IMR-90 (cell line): ENCODE data around the gene PRM3. TPM values are rescaled to one million over a fixed set of nuclear protein-coding genes. Genes with fewer than 3 reads are reported as not detected.
"Not testable (repeated sequence)": the region's sequence is repeated elsewhere in the genome, so short reads cannot be mapped to it uniquely, and the experiment has no call there.

Experiments used
- ATAC-seq: fragments of 200-7000 bp; cut with Tn5 transposase; 2 replicates; pipeline ENCODE4 v1.9.1; 2020; ENCODE audit warnings: low read depth, mild to moderate bottlenecking, moderate library complexity
- BruUV-seq: library from RNA; stranded (reverse); fragments of 400-500 nt; replicated peaks from 2 replicates; lab custom pipeline; 2021; lab: Mats Ljungman, UMichigan
- CTCF ChIA-PET: fragments of 300-600 bp; formaldehyde crosslinking; extraction: SDS; loops from one replicate; lab custom pipeline; 2021; ENCODE audit warnings: antibody characterized with exemption; lab: Yijun Ruan, JAX
- POLR2A ChIA-PET: fragments of 300-600 bp; sonication (Branson Sonifier 250); formaldehyde crosslinking; loops from one replicate; lab custom pipeline; 2022; ENCODE audit warnings: antibody characterized with exemption; ENCODE audit not compliant: unreplicated experiment; lab: Charles Lee
- DNase-seq: peaks from one replicate; pipeline ENCODE4 v3.0.0; 2013
- H2AFZ ChIP-seq: replicated peaks from 2 replicates; pipeline ENCODE3; 2013; ENCODE audit warnings: low read length, mild to moderate bottlenecking; ENCODE audit not compliant: poor library complexity
- H2AK5ac ChIP-seq: 2 replicates; pipeline ENCODE4 v1.6.1; 2013; ENCODE audit warnings: low read depth, low read length, inconsistent platforms
- H2AK9ac ChIP-seq: replicated peaks from 2 replicates; pipeline ENCODE3; 2013; ENCODE audit warnings: mild to moderate bottlenecking, low read depth, low read length, moderate library complexity; ENCODE audit not compliant: poor library complexity
- H2BK120ac ChIP-seq: 2 replicates; pipeline ENCODE4 v1.6.1; 2013; ENCODE audit warnings: low read depth, low read length, inconsistent platforms
- H2BK15ac ChIP-seq: 3 replicates; pipeline ENCODE4 v1.6.1; 2013; ENCODE audit warnings: low read depth, low read length, inconsistent platforms
- H2BK20ac ChIP-seq: 2 replicates; pipeline ENCODE4 v1.6.1; 2013; ENCODE audit warnings: low read depth, mild to moderate bottlenecking, inconsistent platforms, low read length, moderate library complexity
- H2BK5ac ChIP-seq: 2 replicates; pipeline ENCODE4 v1.6.1; 2013; ENCODE audit warnings: mild to moderate bottlenecking, low read depth, low read length, inconsistent platforms; ENCODE audit not compliant: poor library complexity, severe bottlenecking
- H3K14ac ChIP-seq: replicated peaks from 2 replicates; pipeline ENCODE4 v1.6.1; 2013; ENCODE audit warnings: low read depth, low read length, inconsistent platforms
- H3K18ac ChIP-seq: 2 replicates; pipeline ENCODE4 v1.6.1; 2013; ENCODE audit warnings: low read depth, low read length, control low read depth
- H3K23ac ChIP-seq: 2 replicates; pipeline ENCODE4 v1.6.1; 2013; ENCODE audit warnings: low read depth, low read length, inconsistent platforms
- H3K27ac ChIP-seq: 2 replicates; pipeline ENCODE4 v1.5.1; 2013; ENCODE audit warnings: mild to moderate bottlenecking, control low read depth, low read length; ENCODE audit not compliant: insufficient read depth
- H3K27me3 ChIP-seq: 2 replicates; pipeline ENCODE4 v1.6.1; 2013; ENCODE audit warnings: low read length; ENCODE audit not compliant: control insufficient read depth, insufficient read depth
- H3K36me3 ChIP-seq: 2 replicates; pipeline ENCODE4 v1.6.1; 2013; ENCODE audit warnings: low read length, mixed read lengths; ENCODE audit not compliant: control insufficient read depth, insufficient read depth
- H3K4ac ChIP-seq: 2 replicates; pipeline ENCODE4 v1.6.1; 2013; ENCODE audit warnings: low read depth, low read length, inconsistent platforms
- H3K4me1 ChIP-seq: 2 replicates; pipeline ENCODE4 v1.6.1; 2013; ENCODE audit warnings: low read length, mixed read lengths; ENCODE audit not compliant: control insufficient read depth, insufficient read depth
- H3K4me2 ChIP-seq: 2 replicates; pipeline ENCODE4 v1.6.1; 2013; ENCODE audit warnings: low read depth, mild to moderate bottlenecking, control low read depth, low read length, moderate library complexity
- H3K4me3 ChIP-seq: 2 replicates; pipeline ENCODE4 v1.5.1; 2013; ENCODE audit warnings: low read depth, mild to moderate bottlenecking, control low read depth, low read length, moderate library complexity; ENCODE audit not compliant: insufficient read depth
- H3K56ac ChIP-seq: 2 replicates; pipeline ENCODE4 v1.6.1; 2013; ENCODE audit warnings: low read length, inconsistent platforms; ENCODE audit not compliant: insufficient read depth; ENCODE audit errors: extremely low read depth
- H3K79me1 ChIP-seq, 2 experiments: 2 replicates each; pipeline ENCODE4 v1.6.1; 2013; ENCODE audit warnings: low read length in 2 of 2, inconsistent platforms in 1 of 2, low read depth in 1 of 2
- H3K9ac ChIP-seq: 2 replicates; pipeline ENCODE4 v1.6.1; 2013; ENCODE audit warnings: low read depth, low read length, control low read depth
- H3K9me1 ChIP-seq: 2 replicates; pipeline ENCODE4 v1.6.1; 2013; ENCODE audit warnings: low read length, inconsistent platforms; ENCODE audit not compliant: insufficient read depth
- H3K9me3 ChIP-seq: 2 replicates; pipeline ENCODE4 v1.6.1; 2013; ENCODE audit warnings: low read length; ENCODE audit not compliant: control insufficient read depth, insufficient read depth
- H4K20me1 ChIP-seq: 2 replicates; pipeline ENCODE4 v1.6.1; 2013; ENCODE audit warnings: low read length, inconsistent platforms; ENCODE audit not compliant: insufficient read depth
- H4K5ac ChIP-seq: 2 replicates; pipeline ENCODE4 v1.6.1; 2013; ENCODE audit warnings: mild to moderate bottlenecking, low read depth, low read length, control low read depth
- H4K8ac ChIP-seq, 2 experiments: 2 replicates each; pipeline ENCODE4 v1.6.1; 2013; ENCODE audit warnings: low read depth in 2 of 2, low read length in 2 of 2, control low read depth in 1 of 2, inconsistent platforms in 1 of 2
- H4K91ac ChIP-seq: 2 replicates; pipeline ENCODE4 v1.6.1; 2013; ENCODE audit warnings: low read depth, low read length, inconsistent platforms; ENCODE audit not compliant: insufficient read depth
- WGBS, 2 experiments: methylation state at CpG; one replicate each; pipeline versions ENCODE4 v1.1.5 to v1.1.7; 2013; ENCODE audit warnings: missing lambda C conversion rate in 2 of 2; ENCODE audit not compliant: insufficient read length in 1 of 2; ENCODE audit errors: extremely low coverage in 2 of 2; 5-methylcytosine and 5-hydroxymethylcytosine counted together
- dilution Hi-C: fragments of 300-500 bp; cut with HindIII; formaldehyde crosslinking; loops from one replicate; pipeline ENCODE4 v1.14.3; 2018; ENCODE audit warnings: low sequenced_read_pairs; ENCODE audit not compliant: unreplicated experiment
- in situ Hi-C: fragments of 300-500 bp; cut with MboI; formaldehyde crosslinking; loops from 3 replicates; pipeline ENCODE4 v1.14.3; 2019; ENCODE audit warnings: low sequenced_read_pairs, inconsistent platforms, mixed read lengths
- intact Hi-C: fragments of 100-400 bp; cut with micrococcal nuclease; formaldehyde crosslinking; loops from 2 replicates; pipeline ENCODE4 v1.10.0; 2022
- polyA plus RNA-seq, 3 experiments: library from polyadenylated mRNA; depleted of rRNA; stranded (reverse); fragments of >200 nt; gene quantifications; 2 replicates each; pipeline ENCODE4 v1.2.3, GENCODE V29; 2012; ENCODE audit warnings: low replicate concordance in 1 of 3
- total RNA-seq: library from RNA; depleted of rRNA; stranded (reverse); fragments of >200 nt; gene quantifications from 2 replicates; pipeline ENCODE4 v1.2.3, GENCODE V29; 2012

The PRM3 gene
- total and polyA plus RNA-seq, 2 of the 4 experiments (the other 2 are of a cell fraction): not detected

DNA sequence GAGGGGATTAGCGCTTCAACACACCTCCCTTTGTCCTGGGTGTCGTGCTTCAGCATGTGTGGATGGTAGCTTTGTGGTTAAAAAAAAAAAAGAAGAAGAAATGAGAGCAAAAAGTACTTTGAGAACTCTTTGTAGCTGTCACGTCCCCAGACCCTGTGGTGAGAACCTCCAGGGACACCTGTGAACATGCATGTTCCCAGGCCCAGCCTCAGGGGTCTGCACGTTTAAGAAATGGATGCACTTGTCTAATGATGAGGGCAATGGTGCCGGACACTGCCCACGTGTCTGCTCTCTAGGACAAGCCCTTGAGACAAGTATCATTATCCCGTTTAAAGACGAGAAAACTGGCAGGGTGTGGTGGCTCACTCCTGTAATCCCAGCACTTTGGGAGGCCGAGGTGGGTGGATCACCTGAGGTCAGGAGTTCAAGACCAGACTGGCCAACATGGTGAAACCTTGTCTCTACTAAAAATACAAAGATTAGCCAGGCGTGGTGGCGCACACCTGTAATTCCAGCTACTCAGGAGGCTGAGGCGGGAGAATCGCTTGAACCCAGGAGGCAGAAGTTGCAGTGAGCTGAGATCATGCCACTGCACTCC lies 25.6 kb upstream of the PRM3 start:
- H2BK5ac ChIP-seq, ATAC-seq: not testable (repeated sequence)
- intact Hi-C loops: loop anchor here (5.0 kb wide), 1 partner anchor 53 kb away; no protein-coding TSS in a partner anchor

More for the DNA sequence above, 25.6 kb upstream of the PRM3 start:
- POLR2A ChIA-PET, H3K4ac ChIP-seq, H2AK5ac ChIP-seq, H4K5ac ChIP-seq, H2BK15ac ChIP-seq, dilution Hi-C loops, H2AK9ac ChIP-seq, H3K27ac ChIP-seq, H3K4me2 ChIP-seq, H4K8ac ChIP-seq, H3K9me1 ChIP-seq, H4K20me1 ChIP-seq, H3K23ac ChIP-seq, CTCF ChIA-PET, BruUV-seq, H2BK120ac ChIP-seq, H3K79me1 ChIP-seq, H4K91ac ChIP-seq, H3K9ac ChIP-seq, H2AFZ ChIP-seq, H3K27me3 ChIP-seq, H3K4me3 ChIP-seq, H3K56ac ChIP-seq, H3K14ac ChIP-seq, H2BK20ac ChIP-seq, in situ Hi-C loops, H3K36me3 ChIP-seq, H3K18ac ChIP-seq, H3K9me3 ChIP-seq, DNase-seq: not testable (repeated sequence)
- peaks cover 10% of the 10 kb centered on the region for H3K4me1 ChIP-seq
- WGBS, 2 experiments: 91% methylated on average over 5 of the region's 13 CpGs; no CpG with 5 or more reads in 1 of the 2 experiments
